GM12891 (cell line): ENCODE measurements around the gene CCDC24.

Source experiments
- POLR2A ChIP-seq: IDR thresholded peaks from 2 replicates; pipeline ENCODE4 v1.6.1; 2011; ENCODE audit warnings: low read depth, low read length, control low read depth
- POLR2AphosphoS5 ChIP-seq: IDR thresholded peaks from 2 replicates; pipeline ENCODE4 v1.6.1; 2011; ENCODE audit warnings: low read depth, low read length, control low read depth
- POU2F2 ChIP-seq: IDR thresholded peaks from 2 replicates; pipeline ENCODE4 v1.6.1; 2011; ENCODE audit warnings: low read depth, mild to moderate bottlenecking, control low read depth, low read length, moderate library complexity
- TAF1 ChIP-seq: IDR thresholded peaks from 2 replicates; pipeline ENCODE4 v1.6.1; 2011; ENCODE audit warnings: low read depth, low read length, control low read depth

- TF ChIP-seq POLR2A (no peak), POLR2AphosphoS5 (no peak), TAF1 (no peak), POU2F2 (no peak)
Observed at GRCh38 chr1:43997295-43997999, 6.0 kb downstream of the CCDC24 start.
